ENCODE results near the gene C2CD4C.
A peak's percentile ranks its signal among the peaks of the same experiment; 100 is the strongest.

Gene C2CD4C

GRCh38 chr19:408902-409515, at the start of gene C2CD4C:
Gene C2CD4C (minus strand): TSS chr19:409147. CDS start chr19:408361, 786 bp downstream.
- TF ChIP-seq CTCF (IDR thresholded peaks at IDR 0.05; ENCODE audit: low read depth, low read length) = no peak
- no peaks in the 10 kb centered on the region; the same call in 1 of the 2 replicates for H3K36me3 ChIP-seq
- peak within 1 kb of the TSS; percentile 73 for H3K4me3 ChIP-seq (ENCODE audit: low read depth, low read length)
- H3K27ac ChIP-seq = peak within 1 kb of the TSS; percentile 61
- DNase-seq = peak; percentile 46
- H3K9me3 ChIP-seq (ENCODE audit: severe bottlenecking) = peaks cover 3% of the 10 kb centered on the region
- H3K27me3 ChIP-seq (ENCODE audit: insufficient read depth, low read depth, severe bottlenecking) = no peaks in the 10 kb centered on the region

- no peak for TF ChIP-seq CTCF (IDR thresholded peaks at IDR 0.05; ENCODE audit: low read depth, low read length)
- DNase-seq = no peak
- H3K9me3 ChIP-seq (ENCODE audit: severe bottlenecking) = no peaks in the 10 kb centered on the region
- H3K4me3 ChIP-seq (ENCODE audit: low read depth, low read length) = no peak overlapping the region
- H3K36me3 ChIP-seq = peaks cover 14% of the 10 kb centered on the region
- H3K27ac ChIP-seq = no peak overlapping the region
- no peaks in the 10 kb centered on the region for H3K27me3 ChIP-seq (ENCODE audit: insufficient read depth, low read depth, severe bottlenecking)
Observed at GRCh38 chr19:458091-459042, 49.4 kb upstream of the C2CD4C start.

GRCh38 chr19:457636-458035, 48.7 kb upstream of the C2CD4C start:
- no peaks in the 10 kb centered on the region for H3K9me3 ChIP-seq (ENCODE audit: severe bottlenecking)
- H3K27me3 ChIP-seq (ENCODE audit: insufficient read depth, low read depth, severe bottlenecking) = no peaks in the 10 kb centered on the region
- TF ChIP-seq CTCF (IDR thresholded peaks at IDR 0.05; ENCODE audit: low read depth, low read length) = no peak
- H3K27ac ChIP-seq = no peak overlapping the region
- H3K4me3 ChIP-seq (ENCODE audit: low read depth, low read length) = no peak overlapping the region
- peaks cover 19% of the 10 kb centered on the region for H3K36me3 ChIP-seq
- no peak for DNase-seq

GRCh38 chr19:456547-457110, 47.7 kb upstream of the C2CD4C start:
- H3K36me3 ChIP-seq = peaks cover 20% of the 10 kb centered on the region
- H3K27me3 ChIP-seq (ENCODE audit: insufficient read depth, low read depth, severe bottlenecking) = no peaks in the 10 kb centered on the region
- no peak overlapping the region for H3K4me3 ChIP-seq (ENCODE audit: low read depth, low read length)
- TF ChIP-seq CTCF (IDR thresholded peaks at IDR 0.05; ENCODE audit: low read depth, low read length) = no peak
- DNase-seq = no peak
- H3K27ac ChIP-seq = no peak overlapping the region
- H3K9me3 ChIP-seq (ENCODE audit: severe bottlenecking) = no peaks in the 10 kb centered on the region

- DNase-seq = no peak
Observed at GRCh38 chr19:455851-456546, 47.1 kb upstream of the C2CD4C start.

More at GRCh38 chr19:455851-456546, 47.1 kb upstream of the C2CD4C start:
- Histone ChIP-seq H3K27ac (no peak overlapping the region), H3K36me3 (peaks cover 20% of the 10 kb centered on the region), H3K4me3 (ENCODE audit: low read depth, low read length) (no peak overlapping the region), H3K9me3 (ENCODE audit: severe bottlenecking) (no peaks in the 10 kb centered on the region), H3K27me3 (ENCODE audit: insufficient read depth, low read depth, severe bottlenecking) (no peaks in the 10 kb centered on the region)
- TF ChIP-seq CTCF (IDR thresholded peaks at IDR 0.05; ENCODE audit: low read depth, low read length) = no peak
